DMS79 (cell line): Measurements from ENCODE around the gene CELF4.
"Not testable (repeated sequence)": the region's sequence is repeated elsewhere in the genome, so short reads cannot be mapped to it uniquely, and the experiment has no call there.

Experiments
- DNase-seq: peaks from one replicate; lab custom pipeline; 2025; lab: John Stamatoyannopoulos, UW

CELF4 gene

GRCh38 chr18:37464257-37464656 is 101.3 kb downstream of the CELF4 start:
- no peak for DNase-seq

- DNase-seq = not testable (repeated sequence)
These were observed 104.3 kb downstream of the CELF4 start for GRCh38 chr18:37461329-37461728.

- DNase-seq = no peak
These were observed 105.0 kb downstream of the CELF4 start for GRCh38 chr18:37460604-37461003.

- DNase-seq = no peak
These were observed 106.9 kb downstream of the CELF4 start for GRCh38 chr18:37458697-37459096.

- no peak for DNase-seq
These were observed 107.8 kb downstream of the CELF4 start for GRCh38 chr18:37457753-37458152.

GRCh38 chr18:37457341-37457740 is 108.3 kb downstream of the CELF4 start:
- no peak for DNase-seq

- no peak for DNase-seq
These were observed 108.7 kb downstream of the CELF4 start for GRCh38 chr18:37456873-37457272.

- DNase-seq = no peak
These were observed 109.2 kb downstream of the CELF4 start for GRCh38 chr18:37456395-37456794.

GRCh38 chr18:37453752-37454151 is 111.8 kb downstream of the CELF4 start:
- no peak for DNase-seq

GRCh38 chr18:37452682-37453385 is 112.8 kb downstream of the CELF4 start:
- DNase-seq = peak; percentile 42

GRCh38 chr18:37452015-37452414 is 113.6 kb downstream of the CELF4 start:
- DNase-seq = peak; percentile 48

GRCh38 chr18:37451239-37451825 is 114.3 kb downstream of the CELF4 start:
- no peak for DNase-seq

GRCh38 chr18:37450434-37451132 is 115.0 kb downstream of the CELF4 start:
- DNase-seq = no peak

- DNase-seq = no peak
These were observed 116.0 kb downstream of the CELF4 start for GRCh38 chr18:37449618-37450017.

- no peak for DNase-seq
These were observed 116.7 kb downstream of the CELF4 start for GRCh38 chr18:37448946-37449345.

GRCh38 chr18:37447962-37448888 is 117.4 kb downstream of the CELF4 start:
- DNase-seq = no peak

GRCh38 chr18:37445836-37446235 is 119.8 kb downstream of the CELF4 start:
- no peak for DNase-seq

GRCh38 chr18:37445368-37445767 is 120.2 kb downstream of the CELF4 start:
- DNase-seq = no peak

- DNase-seq = no peak
These were observed 122.1 kb downstream of the CELF4 start for GRCh38 chr18:37443325-37444055.

GRCh38 chr18:37442477-37442876 is 123.1 kb downstream of the CELF4 start:
- DNase-seq = no peak

GRCh38 chr18:37441821-37442220 is 123.8 kb downstream of the CELF4 start:
- DNase-seq = no peak
